Amygdala (tissue), 56 donors: Measurements from ENCODE around the gene TBC1D7.
A peak's percentile ranks its signal among the peaks of the same experiment; 100 is the strongest.

Source experiments
- DNase-seq, 56 donors: peaks; one replicate each; lab custom pipeline; 2025; lab: John Stamatoyannopoulos, UW

The TBC1D7 gene

DNA sequence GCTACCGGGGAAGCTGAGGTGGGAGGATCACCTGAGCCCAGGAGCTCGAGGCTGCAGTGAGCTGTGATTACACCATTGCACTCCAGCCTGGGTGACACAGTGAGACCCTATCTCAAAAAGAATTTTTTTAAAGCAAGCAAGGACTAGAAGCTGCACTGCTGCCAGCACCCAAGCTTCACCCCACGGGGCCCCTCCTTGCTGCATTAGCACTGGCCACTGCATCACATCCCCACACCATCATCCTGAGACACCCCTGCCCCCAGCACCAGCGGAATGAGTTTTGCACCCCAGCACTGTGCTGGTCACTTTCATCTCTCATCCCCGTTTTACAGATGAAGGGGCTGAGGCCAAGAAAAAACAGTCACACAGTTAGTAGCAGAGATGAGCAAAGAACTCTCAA is 30.9 kb downstream of the TBC1D7 start:
- no peak for DNase-seq

- DNase-seq, result no peak
These were observed 31.8 kb downstream of the TBC1D7 start for GRCh38 chr6:13296536-13296997.

GRCh38 chr6:13295576-13295975 is 32.8 kb downstream of the TBC1D7 start:
- no peak for DNase-seq

DNA sequence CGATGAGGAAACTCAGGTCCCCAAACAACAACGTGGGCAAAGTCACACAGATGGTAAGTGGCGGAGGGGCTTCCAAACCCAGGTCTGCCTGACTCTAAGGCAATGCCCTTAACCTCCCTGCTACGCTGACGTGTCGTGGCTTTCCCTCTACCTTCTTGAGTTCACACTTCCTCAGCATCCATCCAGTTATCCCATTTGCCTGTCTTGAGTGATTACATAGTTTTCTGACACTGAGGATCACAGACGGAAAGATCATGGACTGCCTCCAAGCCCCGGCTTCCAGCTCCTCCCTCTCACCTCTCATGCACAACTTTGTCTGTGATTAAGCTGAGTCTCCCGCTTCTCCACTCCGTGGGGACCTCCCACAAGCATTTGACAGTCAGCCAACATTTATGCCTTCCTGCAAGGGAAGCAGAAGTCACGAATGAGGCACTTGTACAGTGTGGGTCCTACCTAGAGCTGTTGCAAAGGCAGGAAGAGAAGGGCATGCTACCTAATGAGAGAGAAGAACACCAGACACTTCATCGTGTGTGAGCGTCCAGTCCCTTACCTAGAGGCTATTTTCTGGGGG is 33.8 kb downstream of the TBC1D7 start:
- peak in 1 of 56 donors; percentile 16 for DNase-seq

GRCh38 chr6:13292774-13293173 is 35.6 kb downstream of the TBC1D7 start:
- DNase-seq, result no peak

DNA sequence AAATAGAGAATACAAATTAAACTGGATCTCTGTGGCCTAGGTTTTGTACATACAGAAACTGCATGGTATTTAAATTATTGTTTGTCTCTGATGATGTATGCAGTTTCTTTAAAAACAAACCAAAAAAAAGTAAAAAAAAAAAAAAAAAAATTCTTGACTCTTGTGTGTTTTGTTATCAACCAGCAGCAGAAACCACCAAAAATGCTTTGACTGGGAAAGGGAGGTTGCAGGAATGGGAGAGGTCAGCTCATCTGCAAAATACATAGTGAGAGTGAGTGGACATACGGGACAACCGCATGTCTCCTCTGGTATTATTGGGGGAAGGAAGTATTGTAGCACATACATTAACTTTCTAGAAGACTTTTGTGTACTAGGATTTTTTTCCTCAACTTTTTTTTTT is 38.0 kb downstream of the TBC1D7 start:
- no peak for DNase-seq

DNA sequence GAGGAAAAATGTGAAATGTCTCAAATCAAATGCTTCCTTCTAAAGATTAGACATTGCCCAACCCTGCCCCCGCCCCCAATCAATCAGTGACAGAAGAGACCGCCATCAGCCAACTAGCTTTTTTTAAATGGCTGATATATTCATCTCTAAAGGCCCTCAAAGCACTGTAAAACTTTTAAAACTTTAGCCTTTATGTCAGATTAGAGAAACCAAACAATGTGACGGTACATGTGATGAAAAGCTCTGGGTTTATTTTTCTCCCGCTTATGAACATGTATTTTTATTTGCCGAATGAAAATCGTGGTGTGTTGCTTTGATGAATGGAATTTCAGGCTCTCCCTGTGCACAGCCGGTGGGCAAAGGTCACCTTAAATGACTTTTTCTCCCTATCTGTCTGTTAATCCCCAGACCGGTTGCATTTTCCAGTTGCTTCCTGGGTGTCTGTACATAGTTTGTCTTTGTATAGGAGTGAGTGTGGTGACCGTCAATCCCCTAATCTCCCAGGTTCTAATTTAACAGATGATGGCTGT is 38.5 kb downstream of the TBC1D7 start:
- DNase-seq, result no peak

GRCh38 chr6:13288969-13289391 is 39.4 kb downstream of the TBC1D7 start:
- no peak for DNase-seq

GRCh38 chr6:13288481-13288880 is 39.9 kb downstream of the TBC1D7 start:
- no peak for DNase-seq

GRCh38 chr6:13287104-13287503 is 41.2 kb downstream of the TBC1D7 start:
- DNase-seq, result no peak

GRCh38 chr6:13286181-13286580 is 42.2 kb downstream of the TBC1D7 start:
- DNase-seq, result peak in 2 of 56 donors; percentile 31 to 55

DNA sequence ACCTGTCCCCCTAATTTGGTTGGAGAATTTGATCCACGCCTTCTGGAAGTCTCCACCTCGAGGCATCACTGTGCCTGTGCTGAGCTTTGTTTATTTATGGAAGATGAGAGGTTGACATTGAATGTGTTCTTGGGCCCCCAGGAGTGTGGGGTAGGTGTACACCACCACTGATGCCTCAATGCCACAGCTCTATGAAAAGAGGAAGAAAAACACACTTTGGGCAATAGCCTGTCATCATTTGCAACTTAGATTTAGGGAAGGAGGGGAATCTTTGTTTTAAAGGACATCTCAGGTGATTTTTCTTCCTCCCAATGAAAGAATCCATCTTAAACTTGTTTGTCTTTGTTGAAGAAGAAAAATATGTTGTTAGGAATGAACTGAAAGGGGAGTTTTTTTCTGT is 42.6 kb downstream of the TBC1D7 start:
- DNase-seq, result no peak

DNA sequence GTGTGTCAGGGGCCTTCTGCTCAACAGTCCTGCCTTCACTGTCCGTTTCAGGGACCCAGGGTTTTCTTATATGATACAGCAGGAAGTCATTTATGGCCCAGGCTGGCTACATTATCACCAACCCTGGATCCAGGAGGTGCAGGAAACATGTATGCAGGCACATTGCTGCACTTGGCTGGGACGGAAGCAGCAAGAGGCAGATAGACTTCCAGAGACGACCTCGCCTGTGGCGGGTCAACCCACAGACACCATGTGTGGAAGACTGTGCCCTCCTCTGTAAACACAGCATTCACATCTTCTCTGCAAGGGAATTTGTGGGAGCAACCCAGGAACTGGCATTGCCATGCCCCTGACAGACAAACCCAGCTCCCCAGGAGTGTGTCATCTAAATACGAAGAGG is 43.7 kb downstream of the TBC1D7 start:
- DNase-seq, result no peak

DNA sequence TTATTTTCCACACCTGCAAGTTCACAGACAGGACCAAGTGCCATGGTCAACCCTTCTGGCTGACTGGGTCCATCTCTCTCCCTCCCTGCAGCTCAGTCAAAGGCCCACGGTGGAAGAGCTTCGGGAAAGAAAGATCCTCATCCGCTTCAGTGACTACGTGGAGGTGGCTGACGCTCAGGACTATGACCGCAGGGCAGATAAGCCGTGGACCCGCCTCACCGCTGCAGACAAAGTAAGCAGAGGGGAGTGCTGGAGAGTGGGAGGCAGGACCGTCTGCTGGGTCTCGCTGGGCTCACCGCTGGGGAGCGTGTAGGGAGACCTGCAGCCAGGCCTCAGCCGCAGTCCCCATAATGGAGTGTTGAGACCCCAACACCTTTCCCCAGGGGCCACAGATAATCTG is 45.0 kb downstream of the TBC1D7 start:
- DNase-seq, result no peak

DNA sequence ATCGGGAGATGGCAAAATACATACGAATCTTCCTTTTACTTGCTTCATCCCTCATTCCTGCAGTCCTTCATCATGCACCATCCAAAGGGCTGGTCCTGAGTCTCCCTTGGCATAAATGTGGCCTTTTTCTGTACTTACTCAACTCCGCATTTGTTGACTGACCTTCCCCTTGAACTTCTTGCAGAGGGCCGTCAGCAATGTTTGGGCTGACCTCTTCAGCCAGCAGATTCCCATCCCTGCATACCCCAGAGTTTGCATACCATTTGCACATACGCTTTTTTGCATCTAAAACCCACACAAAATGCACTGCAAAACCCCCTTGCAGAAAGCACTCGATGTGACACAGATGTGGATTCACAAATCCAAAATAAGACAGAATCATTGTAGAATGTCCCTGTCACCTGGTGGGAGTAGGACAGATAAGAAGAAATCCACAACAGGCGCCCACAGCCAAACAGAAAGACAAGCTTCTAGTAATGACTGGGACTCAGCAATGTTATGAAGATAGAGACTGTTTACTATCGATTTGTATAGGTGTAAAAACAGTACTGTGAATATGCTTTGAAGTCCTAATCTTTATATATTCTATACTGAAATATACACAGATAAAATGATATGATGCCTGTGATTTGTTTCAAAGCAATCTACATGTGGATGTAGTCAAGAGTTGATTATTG is 45.8 kb downstream of the TBC1D7 start:
- no peak for DNase-seq

DNA sequence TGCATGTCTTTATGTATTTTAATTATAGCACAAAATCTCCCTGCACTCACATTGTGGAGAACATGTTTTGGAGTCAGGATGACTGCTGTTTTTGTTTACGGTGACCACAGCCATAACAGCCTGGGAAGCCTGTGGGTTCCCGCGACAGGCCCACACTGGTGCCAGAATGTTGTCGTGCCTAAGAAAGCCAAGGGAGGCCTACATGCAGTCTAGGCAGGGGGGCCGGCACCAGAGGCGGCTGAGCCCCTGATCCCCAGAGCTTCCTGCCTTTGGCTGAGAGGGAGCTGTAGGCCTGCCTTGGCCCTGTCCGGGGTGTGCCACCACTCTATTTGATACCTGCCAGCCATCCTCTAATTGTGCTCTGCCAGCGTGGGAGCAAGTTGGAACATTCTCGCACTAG is 46.7 kb downstream of the TBC1D7 start:
- peak in 1 of 56 donors; percentile 10 for DNase-seq

GRCh38 chr6:13280254-13280653 is 48.1 kb downstream of the TBC1D7 start:
- no peak for DNase-seq

DNA sequence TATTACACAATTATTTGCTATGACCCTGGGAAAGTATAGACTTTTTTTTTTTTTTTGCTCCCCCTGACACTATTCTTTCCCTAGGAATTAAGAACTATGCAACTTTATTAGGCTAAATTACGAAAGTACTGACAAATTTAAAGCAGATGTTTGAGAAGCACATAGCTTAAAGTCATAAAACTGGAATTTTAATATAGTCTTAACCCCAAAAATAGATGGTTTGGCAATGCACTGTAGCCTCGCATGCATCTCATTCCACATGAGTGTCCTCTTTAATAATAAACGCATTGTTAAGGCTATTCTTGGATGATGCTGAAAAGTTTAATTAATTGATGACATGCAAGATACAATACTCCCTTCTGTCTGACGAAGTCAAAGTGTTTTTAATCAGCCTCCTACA is 49.3 kb downstream of the TBC1D7 start:
- DNase-seq, result no peak

- no peak for DNase-seq
These were observed 50.2 kb downstream of the TBC1D7 start for GRCh38 chr6:13278164-13278563.

DNA sequence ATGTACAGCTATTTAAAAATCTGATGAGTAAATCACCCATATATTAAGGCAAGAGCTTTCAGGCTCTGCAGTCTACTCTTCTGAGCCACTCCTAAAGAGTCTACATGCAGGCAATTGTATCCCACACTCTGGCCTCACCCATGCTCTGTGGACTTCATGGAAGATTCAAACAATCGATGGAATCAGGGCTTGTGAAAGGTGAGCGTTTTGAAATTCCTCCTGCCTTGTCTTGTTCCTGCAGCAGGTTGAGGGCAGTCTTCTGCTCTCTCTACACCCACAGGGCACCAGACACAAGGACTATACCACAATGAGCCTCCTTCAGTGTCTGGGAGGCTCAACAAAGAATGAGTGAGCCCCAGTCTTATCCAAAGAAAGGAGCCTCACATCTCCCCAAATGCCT is 51.1 kb downstream of the TBC1D7 start:
- no peak for DNase-seq

DNA sequence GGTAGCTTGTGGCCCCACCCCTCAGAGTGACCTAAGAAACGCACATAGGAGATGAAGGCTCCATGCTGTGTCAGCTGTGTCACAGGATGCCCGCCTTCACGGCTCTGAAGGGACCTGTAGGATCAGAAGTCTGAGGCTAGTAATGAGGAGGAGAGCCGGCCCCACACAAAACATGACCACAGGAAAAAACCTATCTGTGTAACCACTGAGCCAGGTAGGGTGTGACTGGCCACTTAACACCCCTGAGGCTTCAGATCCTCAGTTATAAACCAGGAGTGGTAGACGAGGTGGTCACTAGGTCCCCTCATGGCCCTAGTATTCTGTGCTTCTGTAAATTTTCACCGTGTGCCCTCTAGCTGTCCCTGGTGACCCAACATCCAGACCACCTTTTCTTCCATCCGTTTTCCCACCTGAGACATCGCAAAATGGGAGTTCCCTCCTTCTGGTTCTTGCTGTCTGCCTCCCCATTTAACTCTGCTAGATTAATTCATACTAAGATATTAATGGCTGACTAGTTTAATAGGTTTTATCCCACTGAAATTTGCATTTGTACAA is 52.8 kb downstream of the TBC1D7 start:
- no peak for DNase-seq
